DOHH2 (cell line): Measurements from ENCODE around the gene PSD4.

ENCODE experiments used
- CTCF ChIP-seq: fragments of 200-600 bp; sonication (generic); IDR thresholded peaks from one replicate; pipeline ENCODE4 v1.5.1; 2014; ENCODE audit warnings: antibody characterized with exemption, mild to moderate bottlenecking, low read depth, low read length; ENCODE audit not compliant: poor library complexity, severe bottlenecking
- EZH2phosphoT487 ChIP-seq: fragments of 200-600 bp; sonication (generic); IDR thresholded peaks from 2 replicates; pipeline ENCODE4 v1.6.1; 2017; ENCODE audit warnings: borderline replicate concordance, mild to moderate bottlenecking, antibody characterized with exemption, low read length, moderate library complexity, mixed read lengths

GRCh38 chr2:113178891-113179290, 5.1 kb downstream of the PSD4 start:
- no peak for TF ChIP-seq CTCF
- TF ChIP-seq EZH2phosphoT487 = no peak
